K562 (cell line): ENCODE measurements around the gene DEPP1. TPM values are rescaled to one million over a fixed set of nuclear protein-coding genes. Genes with fewer than 3 reads are reported as not detected.

Source experiments
- ATAC-seq: fragments of 200-7000 bp; cut with Tn5 transposase; 3 replicates; pipeline ENCODE4 v1.9.1; 2020; ENCODE audit warnings: moderate library complexity
- BruUV-seq: library from RNA; stranded (reverse); fragments of 400-500 nt; replicated peaks from 2 replicates; lab custom pipeline; 2021; lab: Mats Ljungman, UMichigan
- CTCF ChIA-PET: fragments of 300-600 bp; formaldehyde crosslinking; extraction: SDS; loops from one replicate; lab custom pipeline; 2021; ENCODE audit warnings: low intra/inter-chr PET ratio; lab: Yijun Ruan, JAX
- POLR2A ChIA-PET: fragments of 300-600, 350-650 bp; sonication (Branson Sonifier 250); formaldehyde crosslinking; extraction: SDS; loops from one replicate; lab custom pipeline; 2021; ENCODE audit warnings: antibody characterized with exemption, inconsistent platforms; lab: Yijun Ruan, JAX
- DNase-seq, 4 experiments: peaks; one replicate each; pipeline versions ENCODE4 v3.0.0 to v3.0.0-alpha.2; 2011 to 2018; ENCODE audit warnings: low spot score in 3 of 4, mixed read lengths in 3 of 4; ENCODE audit errors: extremely low read depth in 1 of 4
- FAIRE-seq: peaks from 2 replicates; lab custom pipeline; 2011; peaks lifted over from hg19 to GRCh38; lab: Jason Lieb, UNC
- H2AFZ ChIP-seq: 2 replicates; pipeline ENCODE4 v1.6.0; 2011; ENCODE audit warnings: low read depth, low read length, control low read depth, inconsistent platforms
- H3K27ac ChIP-seq: fragments of 200-600 bp; 3 replicates; pipeline ENCODE4 v1.8.0; 2011; ENCODE audit warnings: low read depth, mild to moderate bottlenecking, control low read depth, inconsistent platforms, low read length, moderate library complexity, mixed read lengths; ENCODE audit errors: extremely low read depth
- H3K27me3 ChIP-seq, 2 experiments: fragments of 300-600 bp in 1 of 2; 2 replicates in 1 of 2; 3 replicates in 1 of 2; pipeline versions ENCODE4 v1.6.0 to v1.8.0; 2011; ENCODE audit warnings: inconsistent platforms in 2 of 2, low read length in 2 of 2, mild to moderate bottlenecking in 1 of 2, mixed read lengths in 1 of 2, moderate library complexity in 1 of 2; ENCODE audit not compliant: control insufficient read depth in 2 of 2, insufficient read depth in 2 of 2
- H3K36me3 ChIP-seq: fragments of 300-600 bp; 3 replicates; pipeline ENCODE4 v1.8.0; 2011; ENCODE audit warnings: mild to moderate bottlenecking, low read length, inconsistent platforms; ENCODE audit not compliant: control insufficient read depth, insufficient read depth
- H3K4me1 ChIP-seq, 2 experiments: fragments of 200-600 bp in 1 of 2; replicated peaks in 1 of 2; 2 replicates in 1 of 2; 3 replicates in 1 of 2; pipeline versions ENCODE4 v1.5.1 to v1.8.0; 2011; ENCODE audit warnings: inconsistent platforms in 2 of 2, low read length in 2 of 2, mild to moderate bottlenecking in 1 of 2, mixed read lengths in 1 of 2, moderate library complexity in 1 of 2; ENCODE audit not compliant: control insufficient read depth in 2 of 2, insufficient read depth in 2 of 2
- H3K4me2 ChIP-seq: 2 replicates; pipeline ENCODE4 v1.6.1; 2011; ENCODE audit warnings: low read length, control low read depth, inconsistent platforms, mixed read lengths; ENCODE audit not compliant: insufficient read depth
- H3K4me3 ChIP-seq: fragments of 200-600 bp; sonication (generic), shearing (Covaris generic); 2 replicates; pipeline ENCODE4 v1.5.1; 2016; ENCODE audit warnings: control low read depth, inconsistent platforms
- H3K79me2 ChIP-seq: fragments of 200-600 bp; 3 replicates; pipeline ENCODE4 v1.8.0; 2011; ENCODE audit warnings: low read length, inconsistent platforms; ENCODE audit not compliant: control insufficient read depth, insufficient read depth
- H3K9ac ChIP-seq, 2 experiments: 2 replicates each; pipeline versions ENCODE4 v1.6.0 to v1.6.1; 2011; ENCODE audit warnings: low read depth in 2 of 2, low read length in 2 of 2, control low read depth in 1 of 2, inconsistent platforms in 1 of 2, mild to moderate bottlenecking in 1 of 2, mixed read lengths in 1 of 2; ENCODE audit not compliant: insufficient read depth in 1 of 2
- H3K9me1 ChIP-seq: one replicate; pipeline ENCODE4 v1.6.0; 2011; ENCODE audit warnings: inconsistent platforms, mild to moderate bottlenecking, low read length, moderate library complexity; ENCODE audit not compliant: control insufficient read depth, insufficient read depth
- H3K9me3 ChIP-seq: replicated peaks from 2 replicates; pipeline ENCODE4 v1.5.1; 2011; ENCODE audit warnings: low read depth, low read length, inconsistent platforms; ENCODE audit not compliant: control insufficient read depth, insufficient read depth
- H4K20me1 ChIP-seq: replicated peaks from 2 replicates; pipeline ENCODE4 v1.6.1; 2011; ENCODE audit warnings: low read length, inconsistent platforms, mixed read lengths; ENCODE audit not compliant: control insufficient read depth, insufficient read depth
- ELF1 ChIP-seq: fragments of 200-800 bp; sonication (Bioruptor generic); IDR thresholded peaks from 2 replicates; pipeline ENCODE4 v1.6.1; 2016; ENCODE audit warnings: missing genetic modification characterization, missing compliant biosample characterization
- SREBF1 ChIP-seq: fragments of 150-350 bp; IDR thresholded peaks from 2 replicates; pipeline ENCODE4 v1.6.1; 2014; ENCODE audit warnings: antibody characterized with exemption, low read depth, low read length, borderline replicate concordance
- WGBS: fragments of 100-300 bp; shearing (Covaris generic); methylation state at CpG from one replicate; pipeline ENCODE4 v1.1.6; 2016; ENCODE audit warnings: low coverage, mixed read lengths; ENCODE audit not compliant: insufficient coverage; ENCODE audit errors: missing lambda C conversion rate; 5-methylcytosine and 5-hydroxymethylcytosine counted together
- in situ Hi-C: fragments of 300-500 bp; cut with MboI; formaldehyde crosslinking; loops from 4 replicates; pipeline ENCODE4 v1.15.0; 2018; ENCODE audit warnings: inconsistent platforms, mixed read lengths
- intact Hi-C: fragments of 100-400 bp; cut with micrococcal nuclease; formaldehyde crosslinking; loops from 2 replicates; pipeline ENCODE4 v1.14.2; 2022
- polyA plus RNA-seq, 8 experiments: library from polyadenylated mRNA; depleted of rRNA in 4 of 8; stranded (reverse) in 5 of 8; unstranded in 3 of 8; fragments of >200 nt; fragmentation: Nextera tagmentation in 2 of 8; fragmentation: Illumina TruSeq in 1 of 8; extraction: Ambion mirVana in 2 of 8; extraction: Trizol in 1 of 8; gene quantifications; 2 replicates each; pipeline versions ENCODE4 v1.2.1 to v1.2.3, GENCODE V29; 2011 to 2014; ENCODE audit warnings: inconsistent platforms in 1 of 8, missing spikeins in 1 of 8
- total RNA-seq, 7 experiments: library from RNA; depleted of rRNA in 6 of 7; stranded (reverse); fragments of >200 nt in 6 of 7; fragmentation: Illumina TruSeq in 2 of 7; extraction: Trizol in 2 of 7; gene quantifications; 2 replicates each; pipeline versions ENCODE4 v1.2.1 to v1.2.3, GENCODE V29; 2011 to 2021; ENCODE audit warnings: low replicate concordance in 1 of 7

Gene DEPP1
- total and polyA plus RNA-seq, 9 of the 15 experiments (the other 6 are each of a cell fraction or from before 2014, with no cell fraction given): 0.04 to 0.54 (median 0.20) TPM; not detected in 1

- H3K27ac ChIP-seq: peak overlapping the region; percentile 51
- TF ChIP-seq SREBF1 (no peak), ELF1 (tag) (0 out of 2 replicates have a peak, but pooled peaks have one; percentile 9)
- TF ChIP-seq, all 486 proteins: peak for 1
- Histone ChIP-seq H3K9me1 (no peaks in the 10 kb centered on the region), H3K4me2 (peak overlapping the region; percentile 79), H3K79me2 (no peaks in the 10 kb centered on the region), H3K27me3 (peaks cover 0 to 11% of the 10 kb centered on the region in 2 experiments; a peak in 2 of 5 replicates), H3K4me1 (peaks cover 25 to 44% of the 10 kb centered on the region in 2 experiments), H2AFZ (peak overlapping the region; percentile 98), H4K20me1 (no peaks in the 10 kb centered on the region), H3K9me3 (no peaks in the 10 kb centered on the region), H3K9ac (peak overlapping the region; percentile 59 to 90), H3K36me3 (no peaks in the 10 kb centered on the region), H3K4me3 (peak overlapping the region; percentile 35)
- no TSS peak for BruUV-seq
- DNase-seq: no peak
- no peak for FAIRE-seq
- 27% methylated on average over 7 of the region's 7 CpGs for WGBS
- CTCF ChIA-PET: interaction anchor here (0.6 to 3.1 kb wide), 2 partner anchors 17 to 41 kb away, joined by 3 to 32 read pairs; no protein-coding TSS in a partner anchor
- ATAC-seq: peak; percentile 2; the same call in 2 of the 3 replicates
- intact Hi-C loops: no loop called here
- POLR2A ChIA-PET: interaction anchor here (0.7 kb wide), 1 partner anchor 10 kb away, joined by 3 read pairs; no protein-coding TSS in a partner anchor
- in situ Hi-C loops: no loop called here
Observed at GRCh38 chr10:44974082-44974627, 4.5 kb downstream of the DEPP1 start.
